ENCODE results near the gene FOXP1.

- TF ChIP-seq CTCF (IDR thresholded peaks at IDR 0.05; ENCODE audit: low read depth, low read length, poor library complexity, severe bottlenecking) (no peak), EZH2phosphoT487 (IDR thresholded peaks at IDR 0.05; ENCODE audit: borderline replicate concordance, low read length) (no peak)
These were observed 257.8 kb downstream of the FOXP1 start for GRCh38 chr3:71325715-71326114.
